OCI-LY1 (cell line): ENCODE data around the gene CFAP58.

Experiments
- EZH2 ChIP-seq: fragments of 200-600 bp; sonication (generic), shearing (Covaris generic); IDR thresholded peaks from 2 replicates; pipeline ENCODE4 v1.8.0; 2017; ENCODE audit warnings: borderline replicate concordance, mixed run types, mild to moderate bottlenecking, antibody characterized with exemption, low read length, moderate library complexity, mixed read lengths
- TF ChIP-seq, protein P1 (sequence below): fragments of 200-600 bp; sonication (generic), shearing (Covaris generic); IDR thresholded peaks from 2 replicates; pipeline ENCODE4 v1.5.1; 2017; ENCODE audit warnings: mild to moderate bottlenecking, antibody characterized with exemption, low read length, moderate library complexity, mixed read lengths

DNA sequence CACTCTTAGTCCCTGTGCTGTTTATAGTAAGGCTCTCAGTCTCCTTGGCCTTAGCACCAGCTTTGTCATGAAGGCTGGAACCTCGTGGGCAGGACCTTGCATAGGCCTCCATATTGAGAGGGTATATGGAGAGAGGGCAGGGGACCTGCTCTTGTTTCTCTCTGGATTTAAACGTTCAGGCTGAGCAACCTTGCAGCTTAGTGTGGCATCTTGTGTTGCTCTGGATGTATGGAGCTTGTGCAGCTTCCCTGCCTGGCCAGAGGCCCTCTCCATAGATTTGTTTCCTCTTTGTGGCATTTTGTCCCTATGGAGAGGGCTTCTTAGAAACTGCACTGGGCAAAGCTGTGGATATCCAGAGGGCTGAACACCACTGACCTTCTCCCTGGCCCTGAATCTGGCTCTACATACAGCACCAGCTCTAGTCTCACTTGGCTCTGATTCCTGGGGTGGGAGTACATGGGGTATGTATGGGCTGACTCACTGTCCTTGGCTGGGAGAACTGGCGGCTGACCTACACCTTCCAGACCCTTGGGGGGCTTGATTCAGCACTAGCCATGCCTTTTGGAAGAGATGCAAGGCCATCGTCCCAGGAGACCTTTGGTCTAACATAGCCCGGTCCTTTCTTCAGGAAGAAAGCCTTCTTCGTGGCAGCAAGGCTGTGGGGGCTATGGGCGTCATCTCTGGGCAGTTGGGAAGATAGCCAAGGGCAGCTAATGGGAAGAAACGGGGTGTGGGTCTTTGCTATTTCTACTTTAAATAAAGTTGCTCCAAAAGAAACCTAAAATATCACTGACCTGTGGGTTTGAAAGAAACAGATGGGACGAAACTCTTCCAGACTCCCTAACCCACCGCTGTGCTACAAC is 45.8 kb upstream of the CFAP58 start:
- TF ChIP-seq, protein P1, sequence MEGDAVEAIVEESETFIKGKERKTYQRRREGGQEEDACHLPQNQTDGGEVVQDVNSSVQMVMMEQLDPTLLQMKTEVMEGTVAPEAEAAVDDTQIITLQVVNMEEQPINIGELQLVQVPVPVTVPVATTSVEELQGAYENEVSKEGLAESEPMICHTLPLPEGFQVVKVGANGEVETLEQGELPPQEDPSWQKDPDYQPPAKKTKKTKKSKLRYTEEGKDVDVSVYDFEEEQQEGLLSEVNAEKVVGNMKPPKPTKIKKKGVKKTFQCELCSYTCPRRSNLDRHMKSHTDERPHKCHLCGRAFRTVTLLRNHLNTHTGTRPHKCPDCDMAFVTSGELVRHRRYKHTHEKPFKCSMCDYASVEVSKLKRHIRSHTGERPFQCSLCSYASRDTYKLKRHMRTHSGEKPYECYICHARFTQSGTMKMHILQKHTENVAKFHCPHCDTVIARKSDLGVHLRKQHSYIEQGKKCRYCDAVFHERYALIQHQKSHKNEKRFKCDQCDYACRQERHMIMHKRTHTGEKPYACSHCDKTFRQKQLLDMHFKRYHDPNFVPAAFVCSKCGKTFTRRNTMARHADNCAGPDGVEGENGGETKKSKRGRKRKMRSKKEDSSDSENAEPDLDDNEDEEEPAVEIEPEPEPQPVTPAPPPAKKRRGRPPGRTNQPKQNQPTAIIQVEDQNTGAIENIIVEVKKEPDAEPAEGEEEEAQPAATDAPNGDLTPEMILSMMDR, result no peak
- TF ChIP-seq EZH2, result no peak
